Fibroblast of the conjunctiva (primary cell): Measurements from ENCODE around the gene CRYBG2.

ENCODE experiments used
- DNase-seq: peaks from one replicate; pipeline ENCODE4 v3.0.0-alpha.2; 2010; ENCODE audit warnings: low read depth

Gene CRYBG2

GRCh38 chr1:26279456-26280332 is 74.2 kb downstream of the CRYBG2 start, which contains the start of gene SH3BGRL3:
Gene SH3BGRL3, plus strand, starts transcription at chr1:26280086. Its CDS starts 70 bp downstream, at chr1:26280156.
- DNase-seq: peak; percentile 57

- no peak for DNase-seq
Observed at GRCh38 chr1:26278724-26279455, 75.0 kb downstream of the CRYBG2 start.

- DNase-seq: peak; percentile 89
Observed at GRCh38 chr1:26278303-26278702, 75.6 kb downstream of the CRYBG2 start.

- DNase-seq: no peak
Observed at GRCh38 chr1:26277719-26278118, 76.2 kb downstream of the CRYBG2 start.

- no peak for DNase-seq
Observed at GRCh38 chr1:26277261-26277661, 76.7 kb downstream of the CRYBG2 start.

GRCh38 chr1:26276432-26276838 is 77.5 kb downstream of the CRYBG2 start:
- no peak for DNase-seq

- DNase-seq: peak; percentile 95
Observed at GRCh38 chr1:26275580-26276431, 78.1 kb downstream of the CRYBG2 start.

GRCh38 chr1:26274801-26275425 is 79.0 kb downstream of the CRYBG2 start:
- DNase-seq: no peak
